ENCODE measurements around the gene QSOX2. TPM values are rescaled to one million over a fixed set of nuclear protein-coding genes. Genes with fewer than 3 reads are reported as not detected.

The QSOX2 gene
- total RNA-seq, 4 donors from 2014 or later = 2.9 to 7.1 (median 5.5) TPM

DNA sequence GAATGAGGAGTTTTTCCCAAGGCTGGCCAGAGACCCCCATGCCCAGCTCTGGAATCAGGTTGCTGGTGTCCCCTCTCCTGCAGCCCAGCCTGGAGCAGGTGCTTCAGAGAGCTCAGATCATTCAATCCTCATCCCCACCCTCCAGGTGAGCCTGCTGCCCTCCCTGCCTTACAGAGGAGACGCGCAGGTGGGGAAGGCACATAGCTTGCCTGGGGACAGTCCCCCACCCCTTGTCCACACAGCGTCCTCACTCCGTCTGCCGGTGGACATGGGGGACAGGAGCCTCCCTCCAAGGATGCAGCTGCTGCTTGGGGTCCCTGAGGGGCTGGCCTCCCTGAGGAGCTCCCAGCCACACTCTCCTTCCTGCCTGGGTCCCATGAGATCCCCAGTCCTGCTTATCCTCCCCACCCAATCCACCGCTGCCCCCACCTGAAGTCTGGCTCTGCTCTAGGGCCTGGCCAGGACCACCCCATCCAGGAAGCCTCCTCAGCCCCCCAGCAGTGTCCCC lies 17.1 kb upstream of the QSOX2 start:
- TF ChIP-seq POLR2A (IDR thresholded peaks at IDR 0.05) = no peak
- TF ChIP-seq, protein P1, sequence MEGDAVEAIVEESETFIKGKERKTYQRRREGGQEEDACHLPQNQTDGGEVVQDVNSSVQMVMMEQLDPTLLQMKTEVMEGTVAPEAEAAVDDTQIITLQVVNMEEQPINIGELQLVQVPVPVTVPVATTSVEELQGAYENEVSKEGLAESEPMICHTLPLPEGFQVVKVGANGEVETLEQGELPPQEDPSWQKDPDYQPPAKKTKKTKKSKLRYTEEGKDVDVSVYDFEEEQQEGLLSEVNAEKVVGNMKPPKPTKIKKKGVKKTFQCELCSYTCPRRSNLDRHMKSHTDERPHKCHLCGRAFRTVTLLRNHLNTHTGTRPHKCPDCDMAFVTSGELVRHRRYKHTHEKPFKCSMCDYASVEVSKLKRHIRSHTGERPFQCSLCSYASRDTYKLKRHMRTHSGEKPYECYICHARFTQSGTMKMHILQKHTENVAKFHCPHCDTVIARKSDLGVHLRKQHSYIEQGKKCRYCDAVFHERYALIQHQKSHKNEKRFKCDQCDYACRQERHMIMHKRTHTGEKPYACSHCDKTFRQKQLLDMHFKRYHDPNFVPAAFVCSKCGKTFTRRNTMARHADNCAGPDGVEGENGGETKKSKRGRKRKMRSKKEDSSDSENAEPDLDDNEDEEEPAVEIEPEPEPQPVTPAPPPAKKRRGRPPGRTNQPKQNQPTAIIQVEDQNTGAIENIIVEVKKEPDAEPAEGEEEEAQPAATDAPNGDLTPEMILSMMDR (IDR thresholded peaks at IDR 0.05) = no peak
- Histone ChIP-seq H3K27ac (no peak overlapping the region), H3K36me3 (no peaks in the 10 kb centered on the region), H3K27me3 (peaks cover 0 to 34% (median 0%) of the 10 kb centered on the region in 4 donors), H3K9me3 (no peaks in the 10 kb centered on the region), H3K4me1 (peaks cover 4 to 11% (median 5%) of the 10 kb centered on the region in 3 donors), H3K4me3 (no peak overlapping the region)
- intact Hi-C loops (cut with DNase I) = no loop called here
- 87 to 88% methylated on average over 4 of the region's 6 CpGs for WGBS, 2 donors
- no peak for DNase-seq

GRCh38 chr9:136261686-136262430 lies 16.2 kb upstream of the QSOX2 start:
- WGBS, 2 donors = 95 to 100% methylated on average over 1 to 4 of the region's 28 CpGs
- DNase-seq = no peak
- H3K27me3 ChIP-seq = peaks cover 0 to 36% (median 0%) of the 10 kb centered on the region in 4 donors
- no peaks in the 10 kb centered on the region for H3K36me3 ChIP-seq
- no peak overlapping the region for H3K27ac ChIP-seq
- H3K4me1 ChIP-seq = peaks cover 0 to 3% (median 0%) of the 10 kb centered on the region in 3 donors
- no peak for TF ChIP-seq POLR2A (IDR thresholded peaks at IDR 0.05)
- TF ChIP-seq, protein P1 (IDR thresholded peaks at IDR 0.05) = no peak
- no peaks in the 10 kb centered on the region for H3K9me3 ChIP-seq
- intact Hi-C loops (cut with DNase I) = no loop called here
- no peak overlapping the region for H3K4me3 ChIP-seq

DNA sequence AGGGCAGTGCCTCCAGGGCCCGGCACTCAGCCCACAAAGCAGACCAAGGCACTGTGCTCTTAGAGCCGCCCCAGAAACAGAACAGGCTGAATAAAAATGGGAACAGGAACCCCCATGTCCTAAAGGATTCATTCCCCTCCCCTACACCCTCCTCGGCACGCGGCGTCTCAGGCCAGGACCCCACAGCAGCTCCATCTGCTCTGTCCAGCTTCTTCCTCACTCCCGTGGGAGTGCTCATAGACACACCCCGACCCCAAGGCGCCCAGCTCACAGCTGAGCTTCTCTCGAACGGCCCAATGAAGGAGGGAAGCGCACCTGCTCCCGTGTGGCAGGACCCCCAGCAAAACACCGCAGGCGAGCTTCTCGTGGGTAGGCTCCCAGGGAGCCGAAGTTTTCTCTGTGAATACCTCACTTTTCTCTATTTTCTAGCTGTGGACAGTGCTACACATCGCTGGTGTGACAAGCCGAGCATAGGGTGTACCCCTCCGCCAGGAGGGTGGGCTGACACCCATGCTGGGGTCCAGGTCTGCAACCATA lies 15.4 kb upstream of the QSOX2 start:
- no peaks in the 10 kb centered on the region for H3K36me3 ChIP-seq
- 69 to 81% methylated on average over 16 to 17 of the region's 20 CpGs for whole genome bisulfite sequencing, 2 donors
- no peak for TF ChIP-seq POLR2A (IDR thresholded peaks at IDR 0.05)
- TF ChIP-seq, protein P1 (IDR thresholded peaks at IDR 0.05) = no peak
- H3K27me3 ChIP-seq = peaks cover 0 to 44% (median 0%) of the 10 kb centered on the region in 4 donors
- no peak for DNase-seq
- no peaks in the 10 kb centered on the region for H3K9me3 ChIP-seq
- no peak overlapping the region for H3K27ac ChIP-seq
- intact Hi-C loops (cut with DNase I) = no loop called here
- H3K4me3 ChIP-seq = no peak overlapping the region
- H3K4me1 ChIP-seq = no peaks in the 10 kb centered on the region

DNA sequence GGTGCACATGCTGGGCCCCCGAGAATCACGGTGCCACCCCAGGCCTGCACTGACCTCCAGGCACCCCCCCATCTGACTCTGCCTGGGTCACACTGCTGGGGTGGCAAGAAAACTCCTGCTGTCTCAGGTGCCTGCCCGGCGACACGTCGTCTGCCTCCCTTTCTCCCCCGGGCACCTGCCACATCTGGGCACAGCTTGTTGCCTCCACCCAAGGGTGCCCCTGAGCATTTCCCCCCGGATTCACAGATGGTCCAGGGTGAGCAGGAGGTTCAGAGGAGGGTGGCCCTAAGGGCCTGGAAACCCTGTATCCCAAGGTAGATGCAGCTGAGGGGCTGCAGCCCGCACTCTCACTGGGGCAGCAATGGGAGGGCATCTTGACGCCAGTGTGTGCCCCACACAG lies 14.9 kb upstream of the QSOX2 start:
- Histone ChIP-seq H3K36me3 (no peaks in the 10 kb centered on the region), H3K27me3 (peaks cover 0 to 49% (median 0%) of the 10 kb centered on the region in 4 donors), H3K4me3 (no peak overlapping the region), H3K9me3 (no peaks in the 10 kb centered on the region), H3K27ac (no peak overlapping the region), H3K4me1 (no peaks in the 10 kb centered on the region)
- no peak for DNase-seq
- intact Hi-C loops (cut with DNase I) = no loop called here
- WGBS, 2 donors = 80 to 90% methylated on average over 5 to 9 of the region's 10 CpGs
- no peak for TF ChIP-seq POLR2A (IDR thresholded peaks at IDR 0.05)
- TF ChIP-seq, protein P1 (IDR thresholded peaks at IDR 0.05) = no peak

GRCh38 chr9:136259836-136260235 lies 14.2 kb upstream of the QSOX2 start:
- Histone ChIP-seq H3K27ac (no peak overlapping the region), H3K4me1 (no peaks in the 10 kb centered on the region), H3K4me3 (no peak overlapping the region), H3K36me3 (no peaks in the 10 kb centered on the region), H3K9me3 (no peaks in the 10 kb centered on the region), H3K27me3 (peaks cover 0 to 56% (median 0%) of the 10 kb centered on the region in 4 donors)
- intact Hi-C loops (cut with DNase I) = no loop called here
- no CpG with 5 or more reads among the region's 17 CpGs for whole genome bisulfite sequencing, 2 donors
- no peak for TF ChIP-seq POLR2A (IDR thresholded peaks at IDR 0.05)
- TF ChIP-seq, protein P1 (IDR thresholded peaks at IDR 0.05) = no peak
- DNase-seq = no peak
